Smooth muscle cell (in vitro differentiated cells): Measurements from ENCODE around the gene NCAPG2. TPM values are rescaled to one million over a fixed set of nuclear protein-coding genes. Genes with fewer than 3 reads are reported as not detected.

Experiments
- DNase-seq: peaks from one replicate; lab custom pipeline; 2025; ENCODE audit not compliant: unreplicated experiment; lab: John Stamatoyannopoulos, UW
- H2AFZ ChIP-seq: fragments of 200-600 bp; sonication (generic); 2 replicates; pipeline ENCODE4 v1.6.0; 2016; ENCODE audit warnings: antibody characterized with exemption, low read depth, mild to moderate bottlenecking
- H3F3A ChIP-seq: fragments of 200-600 bp; sonication (generic); 2 replicates; pipeline ENCODE4 v1.6.0; 2017; ENCODE audit warnings: antibody characterized with exemption, low read depth
- H3K27ac ChIP-seq: fragments of 200-600 bp; sonication (generic); 2 replicates; pipeline ENCODE4 v1.5.1; 2016; ENCODE audit warnings: low read depth, mild to moderate bottlenecking
- H3K27me3 ChIP-seq: fragments of 200-600 bp; sonication (generic); 2 replicates; pipeline ENCODE4 v1.6.1; 2016; ENCODE audit warnings: low read depth, mild to moderate bottlenecking
- H3K36me3 ChIP-seq: fragments of 200-600 bp; sonication (generic); 2 replicates; pipeline ENCODE4 v1.5.1; 2016; ENCODE audit warnings: low read depth
- H3K4me1 ChIP-seq: fragments of 200-600 bp; sonication (generic); 2 replicates; pipeline ENCODE4 v1.5.1; 2016; ENCODE audit warnings: low read depth
- H3K4me2 ChIP-seq: fragments of 200-600 bp; sonication (generic); 2 replicates; pipeline ENCODE4 v1.6.0; 2016; ENCODE audit warnings: mild to moderate bottlenecking
- H3K4me3 ChIP-seq: fragments of 200-600 bp; sonication (generic); 2 replicates; pipeline ENCODE4 v1.5.1; 2016; ENCODE audit warnings: mild to moderate bottlenecking
- H3K79me2 ChIP-seq: fragments of 200-600 bp; sonication (generic); 2 replicates; pipeline ENCODE4 v1.6.0; 2016; ENCODE audit warnings: low read depth, mild to moderate bottlenecking
- H3K9ac ChIP-seq: fragments of 200-600 bp; sonication (generic); 2 replicates; pipeline ENCODE4 v1.6.0; 2016; ENCODE audit warnings: low read depth
- H3K9me3 ChIP-seq: fragments of 200-600 bp; sonication (generic); replicated peaks from 2 replicates; pipeline ENCODE4 v1.5.1; 2016; ENCODE audit warnings: low read depth
- H4K20me1 ChIP-seq: fragments of 200-600 bp; sonication (generic); 2 replicates; pipeline ENCODE4 v1.6.0; 2016; ENCODE audit warnings: low read depth
- CTCF ChIP-seq: fragments of 200-600 bp; sonication (generic); IDR thresholded peaks from 2 replicates; pipeline ENCODE4 v1.5.1; 2017; ENCODE audit warnings: borderline replicate concordance, mild to moderate bottlenecking, antibody characterized with exemption; ENCODE audit not compliant: insufficient read depth, poor library complexity, severe bottlenecking
- WGBS: methylation state at CpG from one replicate; pipeline ENCODE4 v1.1.7; 2016; ENCODE audit warnings: low lambda C conversion rate; 5-methylcytosine and 5-hydroxymethylcytosine counted together
- polyA plus RNA-seq: library from polyadenylated mRNA; unstranded; fragments of >200 nt; fragmentation: Nextera tagmentation; extraction: Ambion mirVana; gene quantifications from 2 replicates; pipeline ENCODE4 v1.2.1, GENCODE V29; 2016
- total RNA-seq: library from RNA; depleted of rRNA; stranded (reverse); fragments of >200 nt; gene quantifications from 2 replicates; pipeline ENCODE4 v1.2.3, GENCODE V29; 2014

Gene NCAPG2
- total and polyA plus RNA-seq, 2 experiments from 2014 or later, result 9.9 to 12.5 TPM

- Histone ChIP-seq H3K79me2 (no peaks in the 10 kb centered on the region), H3K36me3 (no peaks in the 10 kb centered on the region), H2AFZ (no peak overlapping the region), H3K27ac (no peak overlapping the region), H4K20me1 (no peaks in the 10 kb centered on the region), H3F3A (no peaks in the 10 kb centered on the region), H3K27me3 (peaks cover 1% of the 10 kb centered on the region), H3K4me3 (no peak overlapping the region), H3K4me2 (no peak overlapping the region), H3K4me1 (no peaks in the 10 kb centered on the region), H3K9ac (no peak overlapping the region), H3K9me3 (no peaks in the 10 kb centered on the region)
- no peak for DNase-seq
- 56% methylated on average over 3 of the region's 3 CpGs for WGBS
- TF ChIP-seq CTCF, result no peak
Measured at GRCh38 chr7:158595068-158595467, 109.5 kb downstream of the NCAPG2 start.

GRCh38 chr7:158592541-158592940 is 112.1 kb downstream of the NCAPG2 start:
- Histone ChIP-seq H3F3A (no peaks in the 10 kb centered on the region), H3K4me2 (no peak overlapping the region), H3K4me1 (no peaks in the 10 kb centered on the region), H3K36me3 (no peaks in the 10 kb centered on the region), H4K20me1 (no peaks in the 10 kb centered on the region), H3K27ac (no peak overlapping the region), H3K79me2 (no peaks in the 10 kb centered on the region), H3K9me3 (no peaks in the 10 kb centered on the region), H3K27me3 (peaks cover 18% of the 10 kb centered on the region), H3K9ac (no peak overlapping the region), H3K4me3 (no peak overlapping the region), H2AFZ (no peak overlapping the region)
- DNase-seq, result no peak
- WGBS, result 81% methylated on average over 1 of the region's 1 CpG
- no peak for TF ChIP-seq CTCF

GRCh38 chr7:158591944-158592343 is 112.7 kb downstream of the NCAPG2 start:
- no peaks in the 10 kb centered on the region for H3K36me3 ChIP-seq
- no peak overlapping the region for H3K9ac ChIP-seq
- H3K79me2 ChIP-seq, result no peaks in the 10 kb centered on the region
- no peak for DNase-seq
- no peaks in the 10 kb centered on the region for H4K20me1 ChIP-seq
- WGBS, result 89% methylated on average over 15 of the region's 15 CpGs
- no peaks in the 10 kb centered on the region for H3K4me1 ChIP-seq
- no peak overlapping the region for H3K4me3 ChIP-seq
- no peak for TF ChIP-seq CTCF
- H2AFZ ChIP-seq, result no peak overlapping the region
- H3K27me3 ChIP-seq, result peaks cover 18% of the 10 kb centered on the region
- no peaks in the 10 kb centered on the region for H3F3A ChIP-seq
- no peaks in the 10 kb centered on the region for H3K9me3 ChIP-seq
- no peak overlapping the region for H3K4me2 ChIP-seq
- H3K27ac ChIP-seq, result no peak overlapping the region

- Histone ChIP-seq H3K79me2 (no peaks in the 10 kb centered on the region), H3K9me3 (no peaks in the 10 kb centered on the region), H3K36me3 (no peaks in the 10 kb centered on the region), H4K20me1 (no peaks in the 10 kb centered on the region), H3K4me3 (no peak overlapping the region), H2AFZ (no peak overlapping the region), H3K27ac (no peak overlapping the region), H3K4me2 (no peak overlapping the region), H3K9ac (no peak overlapping the region), H3K4me1 (no peaks in the 10 kb centered on the region), H3K27me3 (peaks cover 36% of the 10 kb centered on the region), H3F3A (no peaks in the 10 kb centered on the region)
- no peak for TF ChIP-seq CTCF
- WGBS, result 89% methylated on average over 12 of the region's 12 CpGs
- DNase-seq, result no peak
Measured at GRCh38 chr7:158590181-158590530, 114.4 kb downstream of the NCAPG2 start.
